DND-41 (cell line): Measurements from ENCODE around the gene SLC12A5.
A peak's percentile ranks its signal among the peaks of the same experiment; 100 is the strongest.

Experiments used
- ATAC-seq: fragments of 200-7000 bp; cut with Tn5 transposase; 3 replicates; pipeline ENCODE4 v1.9.1; 2021; ENCODE audit warnings: low read depth; ENCODE audit not compliant: insufficient read depth
- DNase-seq: peaks from one replicate; pipeline ENCODE4 v3.0.0-alpha.2; 2020
- H2AFZ ChIP-seq: 2 replicates; pipeline ENCODE4 v1.6.0; 2012; ENCODE audit warnings: low read depth, low read length
- H3K27ac ChIP-seq: 2 replicates; pipeline ENCODE4 v1.5.1; 2012; ENCODE audit warnings: low read length, inconsistent platforms
- H3K27me3 ChIP-seq: fragments of 200-600 bp; sonication (generic); 2 replicates; pipeline ENCODE4 v1.6.0; 2012; ENCODE audit warnings: low read length, mild to moderate bottlenecking, inconsistent platforms; ENCODE audit not compliant: insufficient read depth, poor library complexity
- H3K36me3 ChIP-seq: 2 replicates; pipeline ENCODE4 v1.5.1; 2012; ENCODE audit warnings: low read length, inconsistent platforms; ENCODE audit not compliant: insufficient read depth
- H3K4me1 ChIP-seq: 2 replicates; pipeline ENCODE4 v1.5.1; 2012; ENCODE audit warnings: mild to moderate bottlenecking, low read length; ENCODE audit not compliant: insufficient read depth
- H3K4me2 ChIP-seq: 2 replicates; pipeline ENCODE4 v1.6.0; 2012; ENCODE audit warnings: mild to moderate bottlenecking, moderate library complexity, low read length, inconsistent platforms; ENCODE audit not compliant: insufficient read depth
- H3K4me3 ChIP-seq, 2 experiments: fragments of 200-600 bp in 1 of 2; shearing (Covaris generic) in 1 of 2; 2 replicates each; pipeline ENCODE4 v1.5.1; 2012 to 2016; ENCODE audit warnings: inconsistent platforms in 2 of 2, low read length in 2 of 2, mild to moderate bottlenecking in 2 of 2, low read depth in 1 of 2, moderate library complexity in 1 of 2
- H3K79me2 ChIP-seq: 2 replicates; pipeline ENCODE4 v1.6.0; 2012; ENCODE audit warnings: low read length, inconsistent platforms; ENCODE audit not compliant: insufficient read depth
- H3K9ac ChIP-seq: 2 replicates; pipeline ENCODE4 v1.6.0; 2012; ENCODE audit warnings: low read depth, mild to moderate bottlenecking, inconsistent platforms, low read length, moderate library complexity
- H3K9me3 ChIP-seq: 2 replicates; pipeline ENCODE4 v1.5.1; 2012; ENCODE audit warnings: low read length, moderate library complexity, mild to moderate bottlenecking, inconsistent platforms; ENCODE audit not compliant: insufficient read depth, severe bottlenecking
- H4K20me1 ChIP-seq: 2 replicates; pipeline ENCODE4 v1.6.0; 2012; ENCODE audit warnings: low read length; ENCODE audit not compliant: insufficient read depth
- CTCF ChIP-seq: IDR thresholded peaks from 2 replicates; pipeline ENCODE4 v1.5.1; 2012; ENCODE audit warnings: borderline replicate concordance, low read length, moderate library complexity, mild to moderate bottlenecking; ENCODE audit not compliant: poor library complexity, severe bottlenecking; ENCODE audit errors: extremely low read depth
- EZH2 ChIP-seq: IDR thresholded peaks from 3 replicates; pipeline ENCODE4 v1.6.1; 2012; ENCODE audit warnings: borderline replicate concordance, low read depth, mild to moderate bottlenecking, moderate library complexity, low read length, inconsistent platforms; ENCODE audit not compliant: severe bottlenecking

The SLC12A5 gene

DNA sequence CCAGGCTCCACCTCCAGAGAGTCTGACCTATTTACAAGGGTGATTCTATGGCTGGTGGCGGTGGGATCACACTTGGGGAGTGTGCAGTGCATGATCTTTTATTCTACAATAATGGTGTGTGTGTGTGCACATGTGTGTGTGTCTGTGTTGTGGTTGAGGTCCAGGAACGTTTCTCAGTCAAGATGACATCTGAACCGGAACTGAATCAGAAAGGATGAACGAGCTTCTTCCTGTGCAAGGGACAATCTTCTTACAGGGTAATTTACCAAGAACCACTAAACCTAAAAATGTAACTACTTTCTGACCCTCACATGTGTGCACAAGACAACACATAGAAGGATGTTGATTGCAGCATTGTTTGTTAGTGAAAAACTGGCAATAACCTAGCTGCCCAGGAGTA, 11.7 kb upstream of the SLC12A5 start:
- ATAC-seq: no peak
- peaks cover 23% of the 10 kb centered on the region for H3K4me1 ChIP-seq

DNA sequence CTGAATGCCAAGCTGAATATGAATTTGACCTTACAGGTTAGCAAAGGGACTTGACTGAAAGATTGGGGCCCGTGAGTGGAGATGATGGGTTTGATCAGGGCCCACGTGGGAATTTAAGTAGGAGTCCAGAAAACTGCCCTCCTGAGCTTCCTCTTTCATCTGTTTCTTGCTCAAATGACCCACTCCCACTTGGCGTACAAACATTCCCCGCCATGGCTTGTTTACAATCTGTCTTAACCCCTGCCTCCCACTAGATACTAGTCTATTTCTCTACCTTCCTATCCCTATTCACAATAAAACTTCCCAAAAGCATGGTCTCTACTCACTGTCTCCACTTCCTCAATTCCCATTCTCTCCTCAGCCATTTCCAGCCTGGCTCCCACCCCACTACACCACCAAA, 10.9 kb upstream of the SLC12A5 start:
- Histone ChIP-seq H3K27ac (no peak overlapping the region), H3K9me3 (no peaks in the 10 kb centered on the region), H3K27me3 (no peaks in the 10 kb centered on the region), H3K79me2 (no peaks in the 10 kb centered on the region), H3K36me3 (no peaks in the 10 kb centered on the region), H3K9ac (no peak overlapping the region), H2AFZ (no peak overlapping the region), H3K4me1 (peaks cover 28% of the 10 kb centered on the region), H3K4me2 (no peak overlapping the region), H4K20me1 (peaks cover 15% of the 10 kb centered on the region), H3K4me3 (no peak overlapping the region)
- ATAC-seq (no peak), DNase-seq (no peak)
- TF ChIP-seq CTCF (no peak), EZH2 (no peak)

More for the DNA sequence above, 11.7 kb upstream of the SLC12A5 start:
- no peak for DNase-seq
- no peaks in the 10 kb centered on the region for H3K9me3 ChIP-seq
- no peak overlapping the region for H3K4me3 ChIP-seq
- no peak overlapping the region for H2AFZ ChIP-seq
- no peak for TF ChIP-seq CTCF
- no peak for TF ChIP-seq EZH2
- no peaks in the 10 kb centered on the region for H3K79me2 ChIP-seq
- no peak overlapping the region for H3K9ac ChIP-seq
- H4K20me1 ChIP-seq: 0 out of 2 replicates have a peak, but pooled peaks cover 8% of the 10 kb centered on the region
- no peak overlapping the region for H3K27ac ChIP-seq
- H3K4me2 ChIP-seq: no peak overlapping the region
- H3K36me3 ChIP-seq: no peaks in the 10 kb centered on the region
- H3K27me3 ChIP-seq: no peaks in the 10 kb centered on the region

GRCh38 chr20:46018611-46019010, 10.4 kb upstream of the SLC12A5 start:
- H3K4me3 ChIP-seq: no peak overlapping the region
- H2AFZ ChIP-seq: no peak overlapping the region
- no peaks in the 10 kb centered on the region for H3K9me3 ChIP-seq
- peaks cover 17% of the 10 kb centered on the region for H4K20me1 ChIP-seq
- H3K27me3 ChIP-seq: no peaks in the 10 kb centered on the region
- TF ChIP-seq CTCF: no peak
- TF ChIP-seq EZH2: no peak
- no peaks in the 10 kb centered on the region for H3K79me2 ChIP-seq
- peaks cover 28% of the 10 kb centered on the region for H3K4me1 ChIP-seq
- no peak overlapping the region for H3K27ac ChIP-seq
- DNase-seq (no peak), ATAC-seq (no peak)
- H3K36me3 ChIP-seq: no peaks in the 10 kb centered on the region
- no peak overlapping the region for H3K9ac ChIP-seq
- no peak overlapping the region for H3K4me2 ChIP-seq

DNA sequence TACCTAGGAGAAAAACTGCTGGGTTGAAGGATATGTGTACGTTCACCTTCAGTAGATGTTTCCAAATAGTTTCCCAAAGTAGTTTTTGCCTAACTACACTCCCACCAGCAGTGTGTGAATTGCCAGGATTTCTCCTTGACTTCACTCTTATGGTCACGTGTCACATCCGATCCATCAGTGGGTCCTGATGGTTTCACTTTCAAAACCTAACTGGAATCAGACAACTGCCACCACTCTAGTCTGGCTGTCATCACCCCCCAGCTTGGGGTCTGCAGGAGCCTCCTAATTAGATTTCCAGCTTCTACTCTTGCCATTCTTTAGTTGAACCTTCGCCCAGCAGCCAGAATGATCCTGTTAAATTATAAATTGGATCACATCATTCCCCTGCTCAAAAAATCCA, 8.5 kb upstream of the SLC12A5 start:
- no peak for ATAC-seq
- H2AFZ ChIP-seq: no peak overlapping the region
- H3K9ac ChIP-seq: no peak overlapping the region
- DNase-seq: no peak
- H4K20me1 ChIP-seq: peaks cover 18% of the 10 kb centered on the region
- H3K4me1 ChIP-seq: peaks cover 19% of the 10 kb centered on the region
- no peaks in the 10 kb centered on the region for H3K36me3 ChIP-seq
- no peaks in the 10 kb centered on the region for H3K27me3 ChIP-seq
- no peak overlapping the region for H3K4me3 ChIP-seq
- H3K79me2 ChIP-seq: no peaks in the 10 kb centered on the region
- H3K27ac ChIP-seq: no peak overlapping the region
- peak overlapping the region; percentile 66; the same call in 1 of the 2 replicates for H3K4me2 ChIP-seq
- TF ChIP-seq CTCF (no peak), EZH2 (no peak)
- no peaks in the 10 kb centered on the region for H3K9me3 ChIP-seq
